Cardiac fibroblast (primary cell): ENCODE measurements around the gene PRSS21.

Experiments used
- DNase-seq, 2 donors: peaks; one replicate each; pipeline versions ENCODE4 v3.0.0 to v3.0.0-alpha.2; 2010; ENCODE audit warnings: low read depth in 2 of 2
- H3K4me3 ChIP-seq, 2 donors: replicated peaks in 1 of 2; 1 replicate in 1 of 2; 2 replicates in 1 of 2; pipeline ENCODE4 v1.5.1; 2011; ENCODE audit warnings: low read depth in 2 of 2, low read length in 2 of 2, mild to moderate bottlenecking in 2 of 2, moderate library complexity in 1 of 2
- CTCF ChIP-seq: IDR thresholded peaks from one replicate; pipeline ENCODE4 v1.5.1; 2011; ENCODE audit warnings: low read depth, mild to moderate bottlenecking, low read length, inconsistent platforms

Gene PRSS21

GRCh38 chr16:2806286-2806685 is 10.8 kb upstream of the PRSS21 start:
- no peak overlapping the region for H3K4me3 ChIP-seq
- no peak for DNase-seq
- TF ChIP-seq CTCF = no peak

- no peak for DNase-seq
- no peak for TF ChIP-seq CTCF
Observed at GRCh38 chr16:2808181-2808580, 8.9 kb upstream of the PRSS21 start.

GRCh38 chr16:2809149-2809760 is 7.8 kb upstream of the PRSS21 start:
- no peak overlapping the region for H3K4me3 ChIP-seq
- no peak for DNase-seq
- no peak for TF ChIP-seq CTCF

More at GRCh38 chr16:2808181-2808580, 8.9 kb upstream of the PRSS21 start:
- no peak overlapping the region for H3K4me3 ChIP-seq

GRCh38 chr16:2810651-2811050 is 6.4 kb upstream of the PRSS21 start:
- no peak for DNase-seq
- no peak for TF ChIP-seq CTCF
- H3K4me3 ChIP-seq = no peak overlapping the region

- no peak overlapping the region for H3K4me3 ChIP-seq
- TF ChIP-seq CTCF = no peak
- no peak for DNase-seq
Observed at GRCh38 chr16:2811703-2812471, 5.2 kb upstream of the PRSS21 start.

GRCh38 chr16:2813771-2814221 is 3.2 kb upstream of the PRSS21 start:
- no peak for TF ChIP-seq CTCF
- DNase-seq = no peak
- no peak overlapping the region for H3K4me3 ChIP-seq
